MM.1S (cell line): ENCODE results near the gene NUBP1.

ENCODE experiments used
- EZH2 ChIP-seq: fragments of 300-600 bp; sonication (generic); optimal IDR thresholded peaks from 2 replicates; pipeline ENCODE3; 2017; ENCODE audit warnings: low read depth, mild to moderate bottlenecking, antibody characterized with exemption, low read length, mixed read lengths
- EZH2phosphoT487 ChIP-seq: fragments of 300-600 bp; sonication (generic); IDR thresholded peaks from 2 replicates; pipeline ENCODE4 v1.6.1; 2018; ENCODE audit warnings: antibody characterized with exemption, low read length
- TF ChIP-seq, protein P1 (sequence below): fragments of 300-600 bp; sonication (generic); IDR thresholded peaks from 2 replicates; pipeline ENCODE4 v1.5.1; 2016; ENCODE audit warnings: antibody characterized with exemption, low read length, mixed read lengths

DNA sequence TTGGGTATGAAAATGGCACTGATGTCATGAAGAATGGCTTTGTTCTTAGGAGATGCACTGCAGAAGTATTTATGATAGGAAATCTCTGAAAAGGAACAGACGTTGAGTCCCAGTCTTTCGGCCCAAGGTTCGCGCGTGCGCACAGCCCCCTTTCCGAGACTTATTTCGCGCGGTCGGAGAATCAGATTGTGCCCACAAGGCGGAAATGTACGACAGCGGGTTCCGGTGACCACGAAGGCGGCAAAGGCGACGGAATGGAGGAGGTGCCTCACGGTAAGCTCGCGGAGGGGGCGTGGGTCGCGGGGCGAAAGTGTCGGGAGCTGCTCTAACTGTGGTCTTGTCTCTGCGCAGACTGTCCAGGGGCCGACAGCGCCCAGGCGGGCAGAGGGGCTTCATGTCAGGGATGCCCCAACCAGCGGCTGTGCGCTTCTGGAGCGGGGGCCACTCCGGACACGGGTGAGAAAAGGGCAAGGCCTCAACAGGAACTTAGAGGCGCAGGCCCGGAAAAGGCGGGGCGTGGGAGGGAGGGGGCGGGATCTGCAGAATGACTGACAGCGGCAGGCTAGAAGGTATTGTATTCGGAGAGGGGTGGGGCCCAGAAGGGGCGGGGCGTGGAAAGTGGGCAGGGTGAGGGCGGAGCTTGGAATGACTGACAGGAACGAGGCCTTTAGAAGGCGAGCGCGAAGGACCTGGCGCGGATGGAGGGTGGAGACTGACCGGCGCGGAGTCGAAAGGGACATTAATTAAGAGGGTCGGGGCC lies at the start of gene NUBP1:
- TF ChIP-seq EZH2 = no peak
- TF ChIP-seq, protein P1, sequence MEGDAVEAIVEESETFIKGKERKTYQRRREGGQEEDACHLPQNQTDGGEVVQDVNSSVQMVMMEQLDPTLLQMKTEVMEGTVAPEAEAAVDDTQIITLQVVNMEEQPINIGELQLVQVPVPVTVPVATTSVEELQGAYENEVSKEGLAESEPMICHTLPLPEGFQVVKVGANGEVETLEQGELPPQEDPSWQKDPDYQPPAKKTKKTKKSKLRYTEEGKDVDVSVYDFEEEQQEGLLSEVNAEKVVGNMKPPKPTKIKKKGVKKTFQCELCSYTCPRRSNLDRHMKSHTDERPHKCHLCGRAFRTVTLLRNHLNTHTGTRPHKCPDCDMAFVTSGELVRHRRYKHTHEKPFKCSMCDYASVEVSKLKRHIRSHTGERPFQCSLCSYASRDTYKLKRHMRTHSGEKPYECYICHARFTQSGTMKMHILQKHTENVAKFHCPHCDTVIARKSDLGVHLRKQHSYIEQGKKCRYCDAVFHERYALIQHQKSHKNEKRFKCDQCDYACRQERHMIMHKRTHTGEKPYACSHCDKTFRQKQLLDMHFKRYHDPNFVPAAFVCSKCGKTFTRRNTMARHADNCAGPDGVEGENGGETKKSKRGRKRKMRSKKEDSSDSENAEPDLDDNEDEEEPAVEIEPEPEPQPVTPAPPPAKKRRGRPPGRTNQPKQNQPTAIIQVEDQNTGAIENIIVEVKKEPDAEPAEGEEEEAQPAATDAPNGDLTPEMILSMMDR = no peak
- no peak for TF ChIP-seq EZH2phosphoT487
